ENCODE results near the gene PACS2.
"Not testable (repeated sequence)": the region's sequence is repeated elsewhere in the genome, so short reads cannot be mapped to it uniquely, and the experiment has no call there.

DNA sequence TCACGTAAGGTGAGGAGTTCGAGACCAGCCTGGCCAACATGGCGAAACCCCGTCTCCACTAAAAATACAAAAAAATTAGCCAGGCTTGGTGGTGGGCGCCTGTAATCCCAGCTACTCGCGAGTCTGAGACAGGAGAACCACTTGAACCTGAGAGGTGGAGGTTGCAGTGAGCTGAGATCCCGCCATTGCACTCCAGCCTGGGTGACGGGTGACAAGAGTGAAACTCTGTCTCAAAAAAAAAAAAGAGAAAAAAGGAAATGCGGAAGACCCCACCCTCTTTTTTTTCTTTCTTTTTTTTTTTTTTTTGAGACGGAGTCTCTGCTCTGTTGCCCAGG lies 12.7 kb upstream of the PACS2 start:
- TF ChIP-seq CTCF (conservative IDR thresholded peaks at IDR 0.05; ENCODE audit: low read depth, low read length); ELK1 (IDR thresholded peaks at IDR 0.05; ENCODE audit: borderline replicate concordance, low read depth, low read length); RFX5 (IDR thresholded peaks at IDR 0.05; ENCODE audit: low read depth, low read length); RAD21 (IDR thresholded peaks at IDR 0.05; ENCODE audit: low read length); POLR2A (IDR thresholded peaks at IDR 0.05; ENCODE audit: low read depth, low read length): not testable (repeated sequence)

All from IMR-90 (cell line).